Measurements from ENCODE around the gene FAM98C.
A peak's percentile ranks its signal among the peaks of the same experiment; 100 is the strongest.
"Not testable (repeated sequence)": the region's sequence is repeated elsewhere in the genome, so short reads cannot be mapped to it uniquely, and the experiment has no call there.

The FAM98C gene

DNA sequence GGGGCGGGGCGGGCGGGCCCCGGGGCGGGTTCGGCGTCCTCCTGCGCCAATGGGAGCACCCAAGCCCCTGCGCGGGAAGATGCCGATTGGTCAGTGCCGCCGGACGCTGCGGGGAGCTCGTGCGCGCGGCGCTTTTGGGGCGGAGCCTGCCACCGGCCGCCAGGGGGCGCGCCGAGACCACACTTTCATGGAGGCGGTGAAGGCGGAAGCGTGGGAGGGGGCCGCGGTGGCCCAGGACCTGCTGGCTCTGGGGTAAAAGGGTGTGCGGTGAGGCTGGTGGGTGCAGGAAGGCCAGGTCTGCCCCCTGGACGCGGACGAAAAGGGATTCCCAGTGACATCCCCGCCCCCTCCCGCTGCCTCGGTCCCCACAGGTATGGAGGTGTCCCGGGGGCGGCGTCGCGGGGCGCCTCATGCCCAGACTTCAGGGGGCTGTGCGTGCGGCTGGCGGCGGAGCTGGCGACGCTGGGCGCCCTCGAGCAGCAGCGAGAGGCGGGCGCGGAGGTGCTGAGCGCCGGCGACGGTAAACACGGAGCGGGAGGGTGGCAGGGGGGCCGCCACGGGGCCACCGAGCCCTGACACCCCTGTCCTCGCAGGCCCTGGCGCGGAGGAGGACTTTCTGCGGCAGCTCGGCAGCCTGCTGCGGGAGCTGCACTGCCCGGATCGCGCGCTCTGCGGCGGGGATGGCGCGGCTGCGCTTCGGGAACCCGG, at the start of gene FAM98C:
Gene FAM98C, plus strand, starts transcription at position 127 of the 708 bp plus-strand sequence. Its CDS starts 61 bp downstream, at position 188.
- DNase-seq (ENCODE audit: low spot score) = peak; percentile 100

DNA sequence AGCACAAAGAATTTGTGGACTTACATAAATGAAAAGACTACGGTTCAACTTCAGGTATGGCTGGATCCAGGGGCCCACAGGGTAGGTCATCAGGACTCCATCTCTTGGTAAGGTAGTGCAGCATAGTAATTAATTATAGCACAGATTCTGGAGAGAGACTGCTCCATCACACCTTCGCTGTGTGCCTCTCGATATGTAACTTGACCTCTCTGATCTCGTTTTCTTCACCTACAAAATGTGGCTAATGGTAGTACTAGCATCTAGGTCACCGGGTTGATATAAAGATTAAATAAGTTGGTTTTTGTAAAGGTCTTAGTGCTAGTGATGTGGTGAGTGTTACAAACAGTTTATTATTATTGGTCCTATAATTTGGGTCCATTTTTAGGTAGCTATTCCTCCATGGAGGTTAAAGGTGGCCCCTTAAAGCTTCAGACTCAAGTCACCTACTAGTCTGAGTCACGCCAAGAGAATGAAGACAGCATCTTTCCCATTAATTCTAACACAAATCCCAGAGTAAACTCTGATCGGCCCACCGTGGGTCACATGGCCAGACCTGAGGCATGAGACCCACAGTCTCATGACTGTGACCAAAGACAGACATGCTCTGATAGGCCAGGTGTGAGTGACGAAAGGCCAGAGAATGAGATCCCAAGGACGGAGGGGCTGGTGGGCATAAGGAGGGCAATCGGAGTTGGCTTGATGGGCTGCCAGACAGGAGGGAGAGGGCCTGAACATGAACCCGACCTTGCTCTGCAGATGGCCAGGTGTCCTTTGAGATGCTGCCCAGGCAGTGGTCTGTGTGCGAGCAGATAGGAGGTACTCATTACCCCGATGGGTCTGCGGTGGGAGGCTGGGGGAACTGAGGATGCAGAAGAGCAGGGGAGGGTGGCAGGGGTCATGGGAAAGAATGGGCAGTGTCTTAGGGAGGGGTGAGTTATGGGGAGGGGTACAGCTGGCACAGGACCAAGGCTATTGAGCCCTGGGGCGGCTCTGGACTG, 46.9 kb upstream of the FAM98C start:
- no peak for DNase-seq (ENCODE audit: low spot score)

DNA sequence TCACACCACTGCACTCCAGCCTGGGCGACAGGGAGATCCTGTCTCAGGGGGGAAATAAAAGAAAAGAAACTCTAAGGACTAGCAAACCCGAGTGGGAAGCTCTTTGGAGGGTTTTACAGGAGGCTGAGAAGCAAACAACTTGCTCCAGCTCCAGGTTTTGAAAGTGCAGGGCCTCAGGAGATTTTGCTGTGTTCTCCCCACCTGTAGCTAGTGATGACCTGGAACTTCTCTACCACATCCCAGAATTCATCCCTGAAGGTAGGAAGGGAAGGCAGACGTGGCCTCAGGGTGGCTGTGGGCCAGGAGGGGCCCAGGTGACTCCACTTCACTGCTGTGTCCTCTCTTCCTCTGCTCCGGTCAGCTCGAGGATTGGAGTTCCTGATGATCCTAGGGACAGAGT, 44.8 kb upstream of the FAM98C start:
- DNase-seq (ENCODE audit: low spot score) = no peak

DNA sequence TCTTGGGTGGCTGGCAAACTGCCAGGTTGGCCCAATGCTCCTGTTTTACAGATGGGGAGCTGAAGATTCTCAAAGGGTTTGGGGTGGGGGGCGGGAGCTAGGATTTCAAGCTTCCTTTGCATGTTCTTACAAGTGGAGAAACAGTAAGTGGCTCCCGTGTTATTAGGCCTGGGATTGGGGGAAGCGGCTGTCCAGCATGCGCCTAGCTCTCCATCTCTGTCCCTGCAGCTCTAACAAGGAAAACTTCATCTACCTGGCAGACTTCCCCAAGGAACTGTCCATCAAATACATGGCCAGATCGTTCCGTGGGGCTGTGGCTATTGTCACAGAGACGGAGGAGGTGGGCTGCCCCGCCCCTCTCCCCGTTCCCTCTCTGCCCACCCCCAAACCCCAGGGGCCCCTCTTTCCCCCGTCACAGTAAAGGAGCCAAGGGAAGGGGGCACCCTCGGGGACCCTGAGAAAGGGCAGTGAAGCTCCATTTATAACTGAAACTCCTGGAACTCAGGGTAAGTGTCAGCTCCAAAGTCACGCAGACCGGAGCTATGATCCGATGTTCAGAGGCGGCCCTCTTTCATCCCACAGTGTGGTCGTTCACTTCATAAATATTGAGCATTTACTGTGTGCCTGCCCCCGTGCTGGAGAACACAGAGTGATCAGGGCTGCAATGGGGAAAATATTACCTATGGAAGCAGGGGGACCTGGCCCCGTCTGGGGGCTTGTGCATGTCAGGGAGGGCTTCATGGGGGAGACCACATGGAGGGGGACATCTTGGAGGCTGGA, 43.5 kb upstream of the FAM98C start:
- no peak for DNase-seq (ENCODE audit: low spot score)

GRCh38 chr19:38360351-38360750, 42.5 kb upstream of the FAM98C start:
- no peak for DNase-seq (ENCODE audit: low spot score)

GRCh38 chr19:38360839-38361631, 41.9 kb upstream of the FAM98C start:
- DNase-seq (ENCODE audit: low spot score) = no peak

DNA sequence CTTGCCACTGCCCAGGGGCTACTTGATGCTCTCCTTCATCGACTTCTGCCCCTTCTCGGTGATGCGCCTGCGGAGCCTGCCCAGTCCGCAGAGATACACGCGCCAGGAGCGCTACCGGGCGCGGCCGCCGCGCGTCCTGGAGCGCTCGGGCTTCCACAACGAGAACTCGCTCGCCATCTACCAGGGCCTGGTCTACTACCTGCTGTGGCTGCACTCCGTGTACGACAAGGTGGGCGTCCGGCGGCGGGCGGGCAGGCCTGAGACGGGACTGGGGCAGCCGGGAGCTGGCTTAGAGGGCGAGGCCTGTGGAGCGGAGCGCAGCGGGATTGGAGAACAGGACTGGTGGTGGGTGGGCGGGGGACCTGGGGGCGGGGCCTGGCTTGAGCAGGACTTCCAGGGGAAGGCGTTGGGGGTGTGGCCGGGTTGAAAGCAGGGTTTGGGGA, 41.2 kb upstream of the FAM98C start:
- DNase-seq (ENCODE audit: low spot score) = peak; percentile 85

GRCh38 chr19:38362076-38362945, 40.6 kb upstream of the FAM98C start:
- DNase-seq (ENCODE audit: low spot score) = peak; percentile 85

DNA sequence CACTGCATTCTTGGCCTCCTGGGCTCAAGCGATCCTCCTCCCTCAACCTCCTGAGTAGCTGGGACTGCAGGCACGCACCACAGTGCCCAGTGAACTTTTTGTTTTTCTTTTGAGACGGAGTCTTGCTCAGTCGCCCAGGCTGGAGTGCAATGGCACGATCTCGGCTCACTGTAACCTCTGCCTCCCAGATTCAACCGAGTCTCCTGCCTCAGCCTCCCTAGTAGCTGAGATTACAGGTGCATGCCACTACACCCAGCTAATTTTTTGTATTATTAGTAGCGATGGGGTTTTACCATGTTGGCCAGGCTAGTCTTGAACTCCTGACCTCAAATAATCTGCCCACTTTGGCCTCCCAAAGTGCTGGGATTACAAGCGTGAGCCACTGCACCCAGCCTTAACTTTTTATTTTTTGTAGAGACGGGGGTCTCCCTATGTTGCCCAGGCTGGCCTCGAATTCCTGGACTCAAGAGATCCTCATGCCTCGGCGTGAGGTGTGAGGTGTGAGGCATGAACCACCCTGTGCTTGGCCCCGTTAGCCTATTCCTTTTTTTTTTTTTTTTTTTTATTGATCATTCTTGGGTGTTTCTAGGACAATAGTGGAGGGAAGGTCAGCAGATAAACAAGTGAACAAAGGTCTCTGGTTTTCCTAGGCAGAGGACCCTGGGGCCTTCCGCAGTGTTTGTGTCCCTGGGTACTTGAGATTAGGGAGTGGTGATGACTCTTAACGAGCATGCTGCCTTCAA, 39.8 kb upstream of the FAM98C start:
- not testable (repeated sequence) for DNase-seq (ENCODE audit: low spot score)

DNA sequence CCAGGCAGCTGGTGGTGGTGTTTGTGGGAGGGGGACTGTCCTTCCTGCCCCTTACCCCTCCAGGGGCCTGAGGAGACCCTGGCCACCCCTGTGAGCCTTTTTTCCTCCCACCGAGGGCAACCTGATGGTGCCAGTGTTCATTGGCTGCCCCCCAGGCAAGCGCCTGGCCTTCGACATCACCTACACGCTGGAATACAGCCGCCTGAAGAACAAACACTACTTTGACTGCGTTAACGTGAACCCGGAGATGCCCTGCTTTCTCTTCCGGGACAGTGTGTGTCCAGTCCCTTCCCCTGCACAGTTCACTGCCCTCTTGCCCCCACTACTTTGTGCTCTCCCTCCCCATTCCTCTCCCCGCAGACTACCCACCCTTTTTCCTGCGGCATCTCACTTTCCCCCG, 35.9 kb upstream of the FAM98C start:
- no peak for DNase-seq (ENCODE audit: low spot score)

DNA sequence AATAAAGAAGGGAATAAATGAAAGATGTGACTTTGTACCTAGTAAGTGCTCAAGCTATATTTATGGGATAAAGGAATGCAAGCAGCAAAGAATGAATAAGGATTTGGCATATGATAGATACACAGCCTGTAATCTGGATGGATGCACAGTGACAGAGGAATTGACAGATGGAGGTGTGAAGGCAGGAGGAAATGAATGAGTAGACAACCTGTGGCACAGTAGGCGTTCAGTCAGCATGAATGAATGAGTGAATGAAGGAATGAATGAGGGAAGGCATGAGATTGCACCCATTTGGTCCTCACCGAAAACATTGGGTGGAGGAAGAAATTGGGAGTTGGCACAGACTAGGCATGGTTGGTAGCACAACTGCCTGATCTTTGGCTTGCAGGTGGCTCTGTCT, 33.3 kb upstream of the FAM98C start:
- no peak for DNase-seq (ENCODE audit: low spot score)

DNA sequence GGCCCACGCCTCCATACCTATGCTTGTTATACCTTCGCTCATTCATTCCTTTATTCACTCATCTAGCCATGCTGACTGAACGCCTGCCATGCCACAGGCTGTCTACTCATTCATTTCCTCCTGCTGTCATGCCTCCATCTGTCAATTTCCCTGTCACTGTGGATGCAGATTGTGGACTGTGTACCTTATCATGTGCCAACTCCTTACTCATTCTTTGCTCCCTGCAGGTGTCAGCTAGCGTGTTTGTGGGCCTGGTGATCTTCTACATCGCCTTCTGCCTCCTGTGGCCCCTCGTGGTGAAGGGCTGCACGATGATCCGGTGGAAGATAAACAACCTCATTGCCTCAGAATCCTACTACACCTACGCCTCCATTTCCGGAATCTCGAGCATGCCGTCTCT, 32.6 kb upstream of the FAM98C start:
- DNase-seq (ENCODE audit: low spot score) = no peak

DNA sequence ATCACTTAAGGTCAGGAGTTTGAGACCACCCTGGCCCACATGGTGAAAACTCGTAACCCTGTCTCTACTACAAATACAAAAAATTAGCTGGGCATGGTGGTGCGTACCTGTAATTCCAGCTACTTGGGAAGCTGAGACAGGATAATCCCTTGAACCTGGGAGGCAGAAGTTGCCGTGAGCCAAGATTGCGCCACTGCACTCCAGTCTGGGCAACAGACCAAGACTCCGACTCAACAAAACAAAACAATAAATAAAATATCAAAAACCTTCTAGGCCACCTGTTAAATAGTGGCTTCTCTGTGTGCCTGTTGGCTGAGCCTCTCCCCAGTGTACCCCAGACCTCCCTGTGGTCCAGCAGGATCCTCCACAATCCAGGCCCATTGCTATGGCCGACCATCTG, 31.8 kb upstream of the FAM98C start:
- no peak for DNase-seq (ENCODE audit: low spot score)

DNA sequence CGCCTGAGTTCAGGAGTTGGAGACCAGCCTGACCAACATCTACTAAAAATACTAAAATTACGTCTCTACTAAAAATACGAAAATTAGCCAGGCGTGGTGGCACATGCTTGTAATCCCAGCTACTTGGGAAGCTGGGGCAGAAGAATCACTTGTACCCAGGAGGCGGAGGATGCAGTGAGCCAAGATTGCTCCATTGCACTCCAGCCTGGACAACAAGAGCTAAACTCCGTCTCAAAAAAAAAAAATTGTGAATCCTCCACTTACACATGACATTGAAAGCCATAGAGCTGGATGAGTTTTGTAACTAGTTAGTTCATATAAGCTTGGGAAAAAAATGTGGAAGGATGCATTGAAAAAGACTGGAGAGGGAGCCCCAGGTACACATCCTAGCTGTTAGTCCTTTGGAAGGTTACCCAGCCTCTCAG, 29.0 kb upstream of the FAM98C start:
- DNase-seq (ENCODE audit: low spot score) = no peak

GRCh38 chr19:38374332-38375097, 28.4 kb upstream of the FAM98C start, which contains the start of gene PSMD8:
PSMD8 (plus strand) TSS chr19:38374571; CDS start chr19:38374602, 31 bp downstream.
- peak; percentile 99 for DNase-seq (ENCODE audit: low spot score)

GRCh38 chr19:38375098-38375493, 27.8 kb upstream of the FAM98C start:
- no peak for DNase-seq (ENCODE audit: low spot score)

GRCh38 chr19:38375748-38376147, 27.1 kb upstream of the FAM98C start:
- peak; percentile 45 for DNase-seq (ENCODE audit: low spot score)

- no peak for DNase-seq (ENCODE audit: low spot score)
Measured at GRCh38 chr19:38376576-38376975, 26.3 kb upstream of the FAM98C start.

GRCh38 chr19:38377052-38377451, 25.8 kb upstream of the FAM98C start:
- DNase-seq (ENCODE audit: low spot score) = no peak
